ENCODE measurements around the gene LRFN4. TPM values are rescaled to one million over a fixed set of nuclear protein-coding genes. Genes with fewer than 3 reads are reported as not detected.
A peak's percentile ranks its signal among the peaks of the same experiment; 100 is the strongest.

The LRFN4 gene
- polyA plus RNA-seq, 3 donors: 1.0 to 7.7 (median 1.7) TPM

DNA sequence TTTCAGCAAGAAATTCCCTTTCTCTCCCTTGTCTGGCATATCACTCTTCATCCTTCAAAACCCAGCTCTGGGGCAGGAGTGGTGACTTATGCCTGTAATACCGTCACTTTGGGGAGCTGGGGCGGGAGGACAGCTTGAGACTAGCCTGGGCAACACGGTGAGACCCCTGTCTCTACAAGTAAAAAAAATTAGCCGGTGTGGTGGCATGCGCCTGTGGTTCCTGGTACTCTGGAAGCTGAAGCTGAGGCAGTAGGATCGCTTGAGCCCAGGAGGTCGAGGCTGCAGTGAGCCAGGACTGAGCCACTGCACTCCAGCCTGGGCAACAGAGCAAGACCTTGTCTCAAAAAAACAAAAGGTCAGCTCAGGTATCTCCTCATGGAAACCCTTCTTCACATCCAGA lies 15.0 kb upstream of the LRFN4 start:
- no peak for DNase-seq
- Histone ChIP-seq H3K36me3 (replicated peaks in 1 of 2; ENCODE audit: control insufficient read depth in 1 of 2, insufficient read depth in 2 of 2, low read length in 2 of 2) (peaks cover 23 to 34% of the 10 kb centered on the region in 2 donors), H3K9me3 (replicated peaks in 1 of 2; ENCODE audit: control insufficient read depth in 1 of 2, insufficient read depth in 1 of 2, low read length in 2 of 2) (no peaks in the 10 kb centered on the region), H3K9ac (ENCODE audit: insufficient read depth, low read length, poor library complexity, severe bottlenecking) (peak overlapping the region; percentile 100), H3K4me3 (replicated peaks in 1 of 3; ENCODE audit: low read depth in 2 of 3, low read length in 3 of 3) (peak overlapping the region in 2 of 3 experiments; percentile 83 to 91), H3K79me2 (ENCODE audit: insufficient read depth, low read length) (peaks cover 62% of the 10 kb centered on the region), H2AFZ (ENCODE audit: insufficient read depth, low read depth, low read length, poor library complexity, severe bottlenecking) (no peak overlapping the region), H3K4me2 (replicated peaks; ENCODE audit: extremely low read depth, low read length, poor library complexity, severe bottlenecking) (peak overlapping the region; percentile 95), H3K27me3 (ENCODE audit: control insufficient read depth in 2 of 2, insufficient read depth in 2 of 2, low read length in 2 of 2) (no peaks in the 10 kb centered on the region), H3K27ac (ENCODE audit: low read depth in 1 of 2, low read length in 2 of 2) (peak overlapping the region in 1 of 2 donors; percentile 98), H3K4me1 (ENCODE audit: control insufficient read depth in 1 of 2, insufficient read depth in 2 of 2, low read length in 2 of 2) (peaks cover 23 to 30% of the 10 kb centered on the region in 2 donors), H4K20me1 (ENCODE audit: insufficient read depth, low read length) (peaks cover 46% of the 10 kb centered on the region)
- Mint-ChIP-seq H3K36me3 (peaks cover 26 to 37% of the 10 kb centered on the region in 2 donors), H3K27me3 (ENCODE audit: low read depth in 3 of 3) (no peaks in the 10 kb centered on the region), H3K9me3 (no peaks in the 10 kb centered on the region), H3K4me3 (peak overlapping the region; percentile 90 to 94), H3K27ac (peak overlapping the region in 5 of 7 donors; percentile 92 to 97 (median 93)), H3K4me1 (peaks cover 37% of the 10 kb centered on the region)
- WGBS (ENCODE audit: insufficient coverage): 97% methylated on average over 7 of the region's 7 CpGs
- TF ChIP-seq, protein P1, sequence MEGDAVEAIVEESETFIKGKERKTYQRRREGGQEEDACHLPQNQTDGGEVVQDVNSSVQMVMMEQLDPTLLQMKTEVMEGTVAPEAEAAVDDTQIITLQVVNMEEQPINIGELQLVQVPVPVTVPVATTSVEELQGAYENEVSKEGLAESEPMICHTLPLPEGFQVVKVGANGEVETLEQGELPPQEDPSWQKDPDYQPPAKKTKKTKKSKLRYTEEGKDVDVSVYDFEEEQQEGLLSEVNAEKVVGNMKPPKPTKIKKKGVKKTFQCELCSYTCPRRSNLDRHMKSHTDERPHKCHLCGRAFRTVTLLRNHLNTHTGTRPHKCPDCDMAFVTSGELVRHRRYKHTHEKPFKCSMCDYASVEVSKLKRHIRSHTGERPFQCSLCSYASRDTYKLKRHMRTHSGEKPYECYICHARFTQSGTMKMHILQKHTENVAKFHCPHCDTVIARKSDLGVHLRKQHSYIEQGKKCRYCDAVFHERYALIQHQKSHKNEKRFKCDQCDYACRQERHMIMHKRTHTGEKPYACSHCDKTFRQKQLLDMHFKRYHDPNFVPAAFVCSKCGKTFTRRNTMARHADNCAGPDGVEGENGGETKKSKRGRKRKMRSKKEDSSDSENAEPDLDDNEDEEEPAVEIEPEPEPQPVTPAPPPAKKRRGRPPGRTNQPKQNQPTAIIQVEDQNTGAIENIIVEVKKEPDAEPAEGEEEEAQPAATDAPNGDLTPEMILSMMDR (IDR thresholded peaks at IDR 0.05): no peak
- intact Hi-C loops (cut with micrococcal nuclease): loop anchor here (2.0 to 10.0 kb wide), 3 partner anchors 427 to 553 kb away; partner anchors contain the start of genes BRMS1 (in 1 of the 2) and RAD9A (in 1 of the 2)

DNA sequence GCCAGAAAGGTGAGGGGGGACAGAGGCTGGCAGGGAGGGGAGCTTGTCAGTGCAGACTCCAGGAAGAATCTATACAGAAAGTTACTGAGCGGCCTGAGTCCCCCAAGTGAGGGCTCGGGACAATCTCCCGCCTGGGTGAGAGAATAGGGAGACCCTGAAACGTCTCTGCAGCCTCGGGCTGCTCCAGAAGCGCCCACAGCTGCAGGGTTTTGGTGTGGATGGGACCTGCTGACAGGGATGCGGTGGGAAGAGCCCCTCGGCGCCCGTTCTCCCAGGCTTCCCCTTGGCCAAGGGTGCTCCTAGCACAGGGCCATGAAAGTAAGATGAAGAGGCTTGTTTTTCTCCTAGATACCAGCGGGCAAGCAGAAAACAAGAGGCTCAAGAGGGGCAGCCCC lies 14.4 kb upstream of the LRFN4 start:
- Histone ChIP-seq H3K4me3 (replicated peaks in 1 of 3; ENCODE audit: low read depth in 2 of 3, low read length in 3 of 3) (peak overlapping the region; percentile 76 to 91 (median 83)), H3K36me3 (replicated peaks in 1 of 2; ENCODE audit: control insufficient read depth in 1 of 2, insufficient read depth in 2 of 2, low read length in 2 of 2) (peaks cover 27 to 39% of the 10 kb centered on the region in 2 donors), H3K27me3 (ENCODE audit: control insufficient read depth in 2 of 2, insufficient read depth in 2 of 2, low read length in 2 of 2) (no peaks in the 10 kb centered on the region), H2AFZ (ENCODE audit: insufficient read depth, low read depth, low read length, poor library complexity, severe bottlenecking) (peak overlapping the region; percentile 87), H3K4me2 (replicated peaks; ENCODE audit: extremely low read depth, low read length, poor library complexity, severe bottlenecking) (peak overlapping the region; percentile 95), H3K79me2 (ENCODE audit: insufficient read depth, low read length) (peaks cover 62% of the 10 kb centered on the region), H3K9me3 (replicated peaks in 1 of 2; ENCODE audit: control insufficient read depth in 1 of 2, insufficient read depth in 1 of 2, low read length in 2 of 2) (no peaks in the 10 kb centered on the region), H3K9ac (ENCODE audit: insufficient read depth, low read length, poor library complexity, severe bottlenecking) (peak overlapping the region; percentile 100), H3K27ac (ENCODE audit: low read depth in 1 of 2, low read length in 2 of 2) (peak overlapping the region; percentile 18 to 98), H3K4me1 (ENCODE audit: control insufficient read depth in 1 of 2, insufficient read depth in 2 of 2, low read length in 2 of 2) (peaks cover 23 to 30% of the 10 kb centered on the region in 2 donors), H4K20me1 (ENCODE audit: insufficient read depth, low read length) (peaks cover 46% of the 10 kb centered on the region)
- Mint-ChIP-seq H3K27me3 (ENCODE audit: low read depth in 3 of 3) (no peaks in the 10 kb centered on the region), H3K9me3 (no peaks in the 10 kb centered on the region), H3K4me1 (peaks cover 37% of the 10 kb centered on the region), H3K4me3 (peak overlapping the region; percentile 90 to 94), H3K27ac (peak overlapping the region; percentile 90 to 97 (median 93)), H3K36me3 (peaks cover 26 to 41% of the 10 kb centered on the region in 2 donors)
- intact Hi-C loops (cut with micrococcal nuclease): loop anchor here (2.0 to 10.0 kb wide), 3 partner anchors 428 to 552 kb away; partner anchors contain the start of genes BRMS1 (in 1 of the 2) and RAD9A (in 1 of the 2)
- DNase-seq: no peak
- TF ChIP-seq, protein P1 (IDR thresholded peaks at IDR 0.05): no peak
- 5% methylated on average over 11 of the region's 11 CpGs for WGBS (ENCODE audit: insufficient coverage)
